Measurements from ENCODE around the gene SWAP70.

DNA sequence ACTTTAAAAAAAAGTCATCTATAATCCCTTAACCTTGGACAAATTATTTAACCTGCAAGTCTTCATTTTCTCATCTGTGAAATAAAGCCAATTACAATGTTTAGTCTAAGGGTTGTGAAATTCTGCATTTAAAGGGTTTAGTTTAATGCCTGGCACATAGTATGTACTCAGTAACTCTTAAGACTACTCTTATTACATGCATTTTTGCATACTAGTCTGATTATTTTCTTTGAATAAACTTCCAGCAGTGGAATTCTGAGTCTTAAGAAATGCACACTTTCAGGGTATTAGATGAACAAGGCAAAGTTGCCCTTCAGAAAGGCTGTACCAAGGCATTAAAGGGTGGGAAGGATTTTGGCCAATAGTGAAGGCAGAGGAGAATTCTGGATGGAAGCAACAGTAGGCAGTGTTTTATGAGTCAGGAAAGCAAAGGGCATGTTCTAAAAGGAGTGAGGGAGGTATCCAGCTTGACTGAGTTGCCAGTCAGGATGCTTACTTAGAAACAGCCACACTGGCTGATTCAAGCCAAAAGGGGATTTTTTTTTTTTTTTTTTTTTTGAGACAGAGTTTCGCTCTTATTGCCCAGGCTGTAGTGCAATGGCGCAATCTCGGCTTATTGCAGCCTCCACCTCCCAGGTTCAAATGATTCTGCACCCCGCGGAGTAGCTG is 50.5 kb downstream of the SWAP70 start:
- TF ChIP-seq YY1 (IDR thresholded peaks at IDR 0.05; ENCODE audit: insufficient read depth, insufficient read length) (no peak), ZNF274 (IDR thresholded peaks at IDR 0.05; ENCODE audit: low read depth, low read length) (no peak), SUZ12 (IDR thresholded peaks at IDR 0.05; ENCODE audit: extremely low read depth, insufficient read depth, insufficient read length) (no peak)
